Cardiac muscle cell (in vitro differentiated cells and primary cell): ENCODE data around the gene CACUL1. TPM values are rescaled to one million over a fixed set of nuclear protein-coding genes. Genes with fewer than 3 reads are reported as not detected.
A peak's percentile ranks its signal among the peaks of the same experiment; 100 is the strongest.

ENCODE experiments used
- DNase-seq, 2 donors: peaks; one replicate each; pipeline versions ENCODE4 v3.0.0 to v3.0.0-alpha.2; 2010 to 2017; ENCODE audit warnings: low read depth in 1 of 2, low spot score in 1 of 2
- H3K27ac ChIP-seq: fragments of 200-600 bp; sonication (generic); 2 replicates; pipeline ENCODE4 v1.5.1; 2016
- H3K27me3 ChIP-seq: fragments of 200-600 bp; sonication (generic); 2 replicates; pipeline ENCODE4 v1.6.0; 2016; ENCODE audit warnings: control low read depth
- H3K36me3 ChIP-seq: fragments of 200-600 bp; sonication (generic); 2 replicates; pipeline ENCODE4 v1.5.1; 2016; ENCODE audit warnings: control low read depth
- H3K4me1 ChIP-seq: fragments of 200-600 bp; sonication (generic); 2 replicates; pipeline ENCODE4 v1.8.1; 2017; ENCODE audit warnings: low read depth, mild to moderate bottlenecking, mixed run types
- H3K4me3 ChIP-seq: fragments of 200-600 bp; sonication (generic); 2 replicates; pipeline ENCODE4 v1.5.1; 2016; ENCODE audit warnings: mild to moderate bottlenecking
- H3K9me3 ChIP-seq: fragments of 200-600 bp; sonication (generic); 2 replicates; pipeline ENCODE4 v1.5.1; 2017; ENCODE audit warnings: low read depth, mild to moderate bottlenecking, control low read depth
- CTCF ChIP-seq: IDR thresholded peaks from 2 replicates; pipeline ENCODE4 v1.5.1; 2012; ENCODE audit warnings: low read depth, mild to moderate bottlenecking, low read length
- polyA plus RNA-seq: library from polyadenylated mRNA; unstranded; fragments of >200 nt; fragmentation: Nextera tagmentation; extraction: Ambion mirVana; gene quantifications from 2 replicates; pipeline ENCODE4 v1.2.1, GENCODE V29; 2016
- total RNA-seq: library from RNA; depleted of rRNA; stranded (reverse); fragments of >200 nt; gene quantifications from 2 replicates; pipeline ENCODE4 v1.2.3, GENCODE V29; 2016

Gene CACUL1
- total RNA-seq (26.0 and 40.5 TPM in 2 replicates), polyA plus RNA-seq (35.6 and 43.0 TPM in 2 replicates)

DNA sequence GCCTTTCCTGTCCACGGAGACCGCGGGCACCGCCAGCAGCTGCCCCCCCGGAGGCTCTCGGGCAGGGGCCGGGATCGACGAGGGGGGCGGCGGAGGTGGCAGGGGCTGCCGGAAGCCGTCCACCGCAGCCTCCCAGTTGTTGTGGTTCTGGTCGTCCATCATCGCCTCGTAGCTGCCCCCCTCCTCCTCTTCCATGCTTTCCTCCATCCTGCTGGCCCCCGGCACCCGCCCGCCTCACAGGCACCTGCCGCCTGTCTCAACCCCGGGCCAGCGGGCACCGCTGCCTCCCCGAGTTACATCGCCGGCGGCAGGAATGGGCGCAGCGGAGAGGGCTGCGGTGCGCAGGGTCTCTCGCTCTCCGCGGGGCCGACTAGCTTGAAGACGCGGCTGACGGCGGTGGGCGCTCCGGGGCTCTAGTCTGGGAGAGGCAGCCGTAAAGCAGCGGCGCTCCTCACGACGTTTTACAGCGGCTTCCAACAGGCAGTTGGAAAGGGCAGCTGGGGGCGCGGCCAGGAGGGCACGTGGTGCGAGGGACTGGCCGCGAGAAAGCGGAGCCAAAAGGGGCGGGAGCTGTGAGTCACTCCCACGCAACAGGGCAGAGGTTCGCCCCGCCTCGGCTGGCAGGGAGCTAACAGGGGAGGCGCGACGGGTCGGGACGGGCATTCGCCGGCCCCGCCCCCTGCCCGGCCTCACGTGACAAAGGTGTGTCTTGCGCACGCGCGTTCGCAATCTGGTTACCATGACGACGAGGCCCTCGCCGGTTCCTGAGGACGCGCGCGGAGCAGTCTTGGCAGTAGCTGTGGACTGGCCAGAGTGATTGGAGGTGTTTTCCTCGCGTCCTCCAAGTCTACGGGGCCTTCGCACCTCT, at the start of gene CACUL1:
Gene CACUL1 (minus strand): TSS at position 415 of the 868 bp plus-strand sequence. CDS start 208 bp downstream, at position 207.
- no peaks in the 10 kb centered on the region for H3K9me3 ChIP-seq
- no peak for TF ChIP-seq CTCF
- H3K27ac ChIP-seq: peak within 1 kb of the TSS; percentile 94
- peaks cover 22% of the 10 kb centered on the region for H3K4me1 ChIP-seq
- H3K4me3 ChIP-seq: peak within 1 kb of the TSS; percentile 80
- no peaks in the 10 kb centered on the region for H3K36me3 ChIP-seq
- DNase-seq: peak; percentile 100
- no peaks in the 10 kb centered on the region for H3K27me3 ChIP-seq

DNA sequence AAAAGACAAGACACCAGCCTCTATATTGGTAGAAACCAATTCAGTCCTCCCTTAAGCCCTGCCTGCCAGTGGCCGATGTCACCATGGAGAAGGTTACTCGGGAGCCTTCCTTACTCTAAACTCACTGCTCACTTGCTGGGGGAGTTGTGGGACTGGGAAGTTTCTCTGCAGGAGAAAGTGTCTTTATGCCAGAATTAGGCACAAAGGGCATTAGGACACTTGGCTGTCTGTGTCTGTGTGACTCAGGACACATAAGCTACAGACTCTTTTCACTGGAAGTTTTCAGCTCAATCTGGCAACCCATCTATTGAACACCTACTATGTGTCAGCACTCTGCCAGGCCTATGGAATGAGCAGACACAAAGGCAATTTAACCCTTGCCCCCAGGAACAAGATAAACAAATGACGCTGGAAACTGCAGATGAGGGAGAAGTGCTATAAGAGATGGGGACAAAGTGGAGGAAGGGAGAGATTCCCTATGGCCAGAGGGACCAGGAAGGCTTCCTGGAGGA, 49.5 kb upstream of the CACUL1 start:
- Histone ChIP-seq H3K4me1 (no peaks in the 10 kb centered on the region), H3K9me3 (no peaks in the 10 kb centered on the region)
- DNase-seq: no peak

GRCh38 chr10:118802126-118802793, 47.5 kb upstream of the CACUL1 start:
- Histone ChIP-seq H3K27me3 (peaks cover 2% of the 10 kb centered on the region), H3K27ac (no peak overlapping the region), H3K36me3 (no peaks in the 10 kb centered on the region), H3K9me3 (no peaks in the 10 kb centered on the region), H3K4me1 (no peaks in the 10 kb centered on the region), H3K4me3 (no peak overlapping the region)
- TF ChIP-seq CTCF: no peak
- no peak for DNase-seq

More for the DNA sequence above, 49.5 kb upstream of the CACUL1 start:
- Histone ChIP-seq H3K27me3 (peaks cover 2% of the 10 kb centered on the region), H3K4me3 (no peak overlapping the region), H3K36me3 (no peaks in the 10 kb centered on the region), H3K27ac (no peak overlapping the region)
- TF ChIP-seq CTCF: no peak

DNA sequence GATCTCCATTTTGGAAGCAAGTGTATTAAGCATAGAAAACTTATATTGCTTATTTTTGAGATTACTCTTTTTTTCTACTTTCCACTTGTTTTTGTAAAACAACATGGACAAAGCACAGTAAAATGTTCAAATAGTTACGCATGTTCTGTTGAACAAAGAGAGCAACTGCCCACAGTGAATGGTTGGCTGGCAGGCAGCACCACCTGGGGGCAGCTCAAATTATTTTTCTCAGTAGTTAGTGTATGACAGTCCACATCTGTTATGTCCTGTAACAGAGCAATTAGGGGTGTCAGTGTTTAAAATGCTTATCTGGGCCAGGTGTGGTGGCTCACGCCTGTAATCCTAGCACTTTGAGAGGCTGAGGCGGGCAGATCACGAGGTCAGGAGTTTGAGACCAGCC, 46.1 kb upstream of the CACUL1 start:
- peaks cover 2% of the 10 kb centered on the region for H3K27me3 ChIP-seq
- peak; percentile 9 to 19 for DNase-seq
- H3K4me3 ChIP-seq: no peak overlapping the region
- no peaks in the 10 kb centered on the region for H3K36me3 ChIP-seq
- no peaks in the 10 kb centered on the region for H3K4me1 ChIP-seq
- H3K9me3 ChIP-seq: no peaks in the 10 kb centered on the region
- H3K27ac ChIP-seq: no peak overlapping the region
- TF ChIP-seq CTCF: peak; percentile 18

DNA sequence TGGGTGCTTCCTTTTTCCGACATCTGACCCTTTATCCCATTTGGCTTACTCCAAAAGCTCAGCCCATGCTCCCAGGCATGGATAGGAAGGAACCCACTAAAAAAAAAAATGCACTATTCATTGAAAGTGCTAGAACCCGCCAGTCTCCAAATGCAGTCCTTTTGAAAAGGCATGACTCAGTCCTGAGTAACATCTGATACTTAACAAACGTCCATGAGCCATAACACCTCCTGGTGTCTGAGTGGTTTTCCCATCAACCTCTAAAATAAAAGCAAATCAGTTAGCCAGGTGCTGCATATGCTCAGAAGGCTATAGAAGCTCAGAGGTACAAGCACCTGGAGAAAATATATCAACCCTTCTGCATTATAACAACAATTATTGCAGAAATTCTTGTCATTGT, 45.0 kb upstream of the CACUL1 start:
- Histone ChIP-seq H3K9me3 (no peaks in the 10 kb centered on the region), H3K27me3 (peaks cover 2% of the 10 kb centered on the region), H3K4me3 (no peak overlapping the region), H3K4me1 (no peaks in the 10 kb centered on the region), H3K36me3 (no peaks in the 10 kb centered on the region), H3K27ac (no peak overlapping the region)
- peak in 1 of 2 donors; percentile 54 for DNase-seq
- TF ChIP-seq CTCF: no peak
